ENCODE results near the gene KANK3. TPM values are rescaled to one million over a fixed set of nuclear protein-coding genes. Genes with fewer than 3 reads are reported as not detected.

KANK3 gene
- total and polyA plus RNA-seq, 10 of the 15 experiments (the other 5 are each of a cell fraction or from before 2014, with no cell fraction given): 0.03 to 0.93 (median 0.22) TPM; not detected in 1

DNA sequence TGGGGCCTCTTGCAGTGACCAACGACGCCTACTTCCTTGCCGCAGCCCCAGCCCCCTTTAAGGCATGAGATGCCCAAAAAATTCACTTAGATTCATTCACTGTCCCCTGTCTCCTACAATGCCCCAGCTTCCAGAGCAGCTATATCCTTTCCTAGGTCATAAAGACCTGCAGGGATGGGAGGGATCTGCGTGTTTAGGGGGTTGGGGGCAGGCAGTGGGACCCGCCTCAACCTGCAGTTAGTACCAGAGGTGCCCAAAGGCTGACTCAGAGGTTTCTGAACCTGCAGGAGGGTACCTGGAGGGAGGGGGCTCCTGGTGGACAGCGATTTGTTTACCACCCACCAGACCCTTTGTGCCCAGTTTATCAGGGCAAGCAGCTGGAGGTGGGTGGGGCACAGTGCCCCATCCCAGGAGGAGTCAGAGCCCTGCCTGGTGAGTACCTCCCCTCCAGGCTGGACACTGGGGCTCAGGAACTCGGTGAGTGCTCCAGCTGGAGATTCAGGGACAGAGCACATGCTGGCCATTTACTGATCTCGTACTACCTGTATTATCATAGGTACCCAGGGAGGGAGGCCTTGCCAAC lies 11.7 kb downstream of the KANK3 start:
- H3K36me3 ChIP-seq (ENCODE audit: control insufficient read depth in 2 of 2, insufficient read depth in 2 of 2, low read length in 1 of 2): no peaks in the 10 kb centered on the region
- ChIA-PET RAD21 (ENCODE audit: unreplicated experiment) (interaction anchor here (0.7 kb wide), 1 partner anchor 64 kb away, joined by 4 read pairs; no protein-coding TSS in a partner anchor), POLR2A (interaction anchor here (0.6 kb wide), 1 partner anchor 94 kb away, joined by 5 read pairs; no protein-coding TSS in a partner anchor), CTCF (interaction anchor here (1.0 kb wide), 1 partner anchor 23 kb away, joined by 3 read pairs; no protein-coding TSS in a partner anchor), SMC1A (ENCODE audit: uncharacterized antibody, unreplicated experiment) (interaction anchor here (0.5 kb wide), 1 partner anchor 145 kb away, joined by 3 read pairs; no protein-coding TSS in a partner anchor)
- no peaks in the 10 kb centered on the region for H3K9me3 ChIP-seq (replicated peaks; ENCODE audit: control insufficient read depth, insufficient read depth, low read length)
- BruUV-seq (replicated peaks): no TSS peak
- no peak for TF ChIP-seq KLF5 (IDR thresholded peaks at IDR 0.05; ENCODE audit: partially characterized antibody)
- no peak for TF ChIP-seq ZNF207 (IDR thresholded peaks at IDR 0.05; ENCODE audit: borderline replicate concordance)
- no peak for TF ChIP-seq HDAC6 (IDR thresholded peaks at IDR 0.05; ENCODE audit: unreplicated experiment)
- no peak for TF ChIP-seq SUZ12 (IDR thresholded peaks at IDR 0.05; ENCODE audit: unreplicated experiment)
- no peak for TF ChIP-seq ZSCAN29 (IDR thresholded peaks at IDR 0.05)
- TF ChIP-seq E2F4 (IDR thresholded peaks at IDR 0.05; ENCODE audit: low read depth, low read length): no peak
- no peak for TF ChIP-seq STAT1 (conservative IDR thresholded peaks at IDR 0.05)
- TF ChIP-seq BHLHE40 (IDR thresholded peaks at IDR 0.05; ENCODE audit: borderline replicate concordance in 1 of 2, low read depth in 2 of 2, low read length in 1 of 2): no peak
- TF ChIP-seq, protein P1, sequence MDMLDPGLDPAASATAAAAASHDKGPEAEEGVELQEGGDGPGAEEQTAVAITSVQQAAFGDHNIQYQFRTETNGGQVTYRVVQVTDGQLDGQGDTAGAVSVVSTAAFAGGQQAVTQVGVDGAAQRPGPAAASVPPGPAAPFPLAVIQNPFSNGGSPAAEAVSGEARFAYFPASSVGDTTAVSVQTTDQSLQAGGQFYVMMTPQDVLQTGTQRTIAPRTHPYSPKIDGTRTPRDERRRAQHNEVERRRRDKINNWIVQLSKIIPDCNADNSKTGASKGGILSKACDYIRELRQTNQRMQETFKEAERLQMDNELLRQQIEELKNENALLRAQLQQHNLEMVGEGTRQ (IDR thresholded peaks at IDR 0.05; ENCODE audit: borderline replicate concordance, low read depth, low read length): no peak
- no peak for TF ChIP-seq WRNIP1 (IDR thresholded peaks at IDR 0.05; ENCODE audit: borderline replicate concordance, low read depth, low read length)
- 38% methylated on average over 8 of the region's 8 CpGs for WGBS (ENCODE audit: insufficient coverage, insufficient replicate concordance, low lambda C conversion rate, missing lambda C conversion rate)
- peaks cover 2% of the 10 kb centered on the region; the same call in 1 of the 2 replicates for H3K4me1 ChIP-seq (ENCODE audit: control insufficient read depth, insufficient read depth, low read length)
- H4K20me1 ChIP-seq (ENCODE audit: control insufficient read depth, insufficient read depth): no peaks in the 10 kb centered on the region
- no peak overlapping the region for H3K4me2 ChIP-seq (ENCODE audit: control insufficient read depth, insufficient read depth)
- no peak overlapping the region for H3K27ac ChIP-seq (ENCODE audit: control insufficient read depth, insufficient read depth)
- FAIRE-seq: no peak
- DNase-seq (ENCODE audit: low read depth, low spot score): no peak
- H2AFZ ChIP-seq (ENCODE audit: control insufficient read depth, low read depth, low read length): no peak overlapping the region
- in situ Hi-C loops (cut with MboI) (no loop called here), intact Hi-C loops (cut with micrococcal nuclease; ENCODE audit: unreplicated experiment) (no loop called here)
- H3K9ac ChIP-seq (ENCODE audit: control insufficient read depth, insufficient read depth, low read length): no peak overlapping the region
- peaks cover 2 to 5% of the 10 kb centered on the region in 2 experiments; a peak in 3 of 4 replicates for H3K27me3 ChIP-seq (replicated peaks in 1 of 2; ENCODE audit: control insufficient read depth in 2 of 2, insufficient read depth in 2 of 2, low read length in 1 of 2)
- no peak overlapping the region for H3K4me3 ChIP-seq
- H3K79me2 ChIP-seq (ENCODE audit: control insufficient read depth, insufficient read depth, low read length): no peaks in the 10 kb centered on the region
- ATAC-seq: no peak

Measured in GM12878 (cell line).